ENCODE data around the gene SRGAP1.

DNA sequence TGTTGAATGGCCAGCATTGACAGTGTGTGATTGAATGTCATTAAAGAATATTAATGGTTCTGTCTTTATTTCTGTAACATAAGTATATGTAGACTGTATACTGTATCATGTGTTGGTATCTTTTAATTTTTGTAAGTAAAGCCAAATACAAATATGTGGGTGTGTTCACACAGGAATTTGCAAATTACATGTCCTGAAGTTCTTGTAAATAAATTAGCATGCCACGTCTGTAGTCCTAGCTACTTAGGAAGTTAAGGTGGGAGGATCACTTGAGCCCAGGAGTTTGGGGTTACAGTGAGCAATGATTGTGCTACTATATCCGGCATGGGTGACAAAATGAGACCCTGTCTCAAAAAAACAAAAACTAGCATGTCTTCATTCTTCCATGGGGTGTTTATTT, 278.5 kb downstream of the SRGAP1 start:
- TF ChIP-seq, protein P1, sequence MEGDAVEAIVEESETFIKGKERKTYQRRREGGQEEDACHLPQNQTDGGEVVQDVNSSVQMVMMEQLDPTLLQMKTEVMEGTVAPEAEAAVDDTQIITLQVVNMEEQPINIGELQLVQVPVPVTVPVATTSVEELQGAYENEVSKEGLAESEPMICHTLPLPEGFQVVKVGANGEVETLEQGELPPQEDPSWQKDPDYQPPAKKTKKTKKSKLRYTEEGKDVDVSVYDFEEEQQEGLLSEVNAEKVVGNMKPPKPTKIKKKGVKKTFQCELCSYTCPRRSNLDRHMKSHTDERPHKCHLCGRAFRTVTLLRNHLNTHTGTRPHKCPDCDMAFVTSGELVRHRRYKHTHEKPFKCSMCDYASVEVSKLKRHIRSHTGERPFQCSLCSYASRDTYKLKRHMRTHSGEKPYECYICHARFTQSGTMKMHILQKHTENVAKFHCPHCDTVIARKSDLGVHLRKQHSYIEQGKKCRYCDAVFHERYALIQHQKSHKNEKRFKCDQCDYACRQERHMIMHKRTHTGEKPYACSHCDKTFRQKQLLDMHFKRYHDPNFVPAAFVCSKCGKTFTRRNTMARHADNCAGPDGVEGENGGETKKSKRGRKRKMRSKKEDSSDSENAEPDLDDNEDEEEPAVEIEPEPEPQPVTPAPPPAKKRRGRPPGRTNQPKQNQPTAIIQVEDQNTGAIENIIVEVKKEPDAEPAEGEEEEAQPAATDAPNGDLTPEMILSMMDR (IDR thresholded peaks at IDR 0.05; ENCODE audit: borderline replicate concordance, extremely low read depth, low read length, poor library complexity, severe bottlenecking), result no peak
- no peak for TF ChIP-seq EZH2 (IDR thresholded peaks at IDR 0.05; ENCODE audit: borderline replicate concordance, low read depth, low read length, severe bottlenecking)

Measured in DND-41 (cell line).